Astrocyte (in vitro differentiated cells and primary cell): ENCODE measurements around the gene PARN. TPM values are rescaled to one million over a fixed set of nuclear protein-coding genes. Genes with fewer than 3 reads are reported as not detected.

Source experiments
- DNase-seq: peaks from one replicate; pipeline ENCODE4 v3.0.0-alpha.2; 2010; ENCODE audit warnings: low read depth
- FAIRE-seq: peaks from 2 replicates; lab custom pipeline; 2011; peaks lifted over from hg19 to GRCh38; lab: Jason Lieb, UNC
- H2AFZ ChIP-seq: 2 replicates; pipeline ENCODE4 v1.6.0; 2012; ENCODE audit warnings: low read depth, low read length, inconsistent platforms
- H3K27ac ChIP-seq: 2 replicates; pipeline ENCODE4 v1.5.1; 2011; ENCODE audit warnings: low read depth, low read length, inconsistent platforms
- H3K27me3 ChIP-seq: 2 replicates; pipeline ENCODE4 v1.6.0; 2011; ENCODE audit warnings: low read length, inconsistent platforms; ENCODE audit not compliant: insufficient read depth
- H3K36me3 ChIP-seq: 2 replicates; pipeline ENCODE4 v1.5.1; 2011; ENCODE audit warnings: low read length, inconsistent platforms; ENCODE audit not compliant: insufficient read depth
- H3K4me1 ChIP-seq: 2 replicates; pipeline ENCODE4 v1.5.1; 2011; ENCODE audit warnings: low read length, inconsistent platforms; ENCODE audit not compliant: insufficient read depth
- H3K4me2 ChIP-seq: 2 replicates; pipeline ENCODE4 v1.6.0; 2012; ENCODE audit warnings: low read length, inconsistent platforms
- H3K4me3 ChIP-seq: 2 replicates; pipeline ENCODE4 v1.5.1; 2011; ENCODE audit warnings: low read depth, mild to moderate bottlenecking, low read length, inconsistent platforms; ENCODE audit not compliant: insufficient read depth
- H3K79me2 ChIP-seq: 2 replicates; pipeline ENCODE4 v1.6.0; 2012; ENCODE audit warnings: mild to moderate bottlenecking, low read length, inconsistent platforms; ENCODE audit not compliant: insufficient read depth
- H3K9ac ChIP-seq: 2 replicates; pipeline ENCODE4 v1.6.0; 2012; ENCODE audit warnings: mild to moderate bottlenecking, low read length, inconsistent platforms
- H3K9me3 ChIP-seq: 2 replicates; pipeline ENCODE4 v1.5.1; 2012; ENCODE audit warnings: low read depth, mild to moderate bottlenecking, low read length, inconsistent platforms; ENCODE audit not compliant: insufficient read depth
- H4K20me1 ChIP-seq: 2 replicates; pipeline ENCODE4 v1.6.0; 2012; ENCODE audit warnings: low read length, inconsistent platforms; ENCODE audit not compliant: insufficient read depth
- H3K27ac Mint-ChIP-seq: one replicate; pipeline ENCODE4 v1.8.0; 2021; ENCODE audit warnings: mild to moderate bottlenecking, mixed read lengths; ENCODE audit not compliant: unreplicated experiment
- H3K27me3 Mint-ChIP-seq: one replicate; pipeline ENCODE4 v1.8.0; 2021; ENCODE audit warnings: low read depth, mixed read lengths; ENCODE audit not compliant: unreplicated experiment
- H3K36me3 Mint-ChIP-seq: one replicate; pipeline ENCODE4 v1.8.0; 2021; ENCODE audit warnings: low read depth, mixed read lengths; ENCODE audit not compliant: unreplicated experiment
- H3K4me1 Mint-ChIP-seq: one replicate; pipeline ENCODE4 v1.8.0; 2021; ENCODE audit warnings: low read depth, mixed read lengths; ENCODE audit not compliant: unreplicated experiment
- H3K4me3 Mint-ChIP-seq: one replicate; pipeline ENCODE4 v1.8.0; 2021; ENCODE audit warnings: mild to moderate bottlenecking, moderate library complexity, mixed read lengths; ENCODE audit not compliant: unreplicated experiment
- H3K9me3 Mint-ChIP-seq: one replicate; pipeline ENCODE4 v1.8.0; 2021; ENCODE audit warnings: mild to moderate bottlenecking, mixed read lengths; ENCODE audit not compliant: unreplicated experiment
- EZH2 ChIP-seq: IDR thresholded peaks from 2 replicates; pipeline ENCODE4 v1.6.1; 2012; ENCODE audit warnings: mild to moderate bottlenecking, low read length, inconsistent platforms; ENCODE audit not compliant: insufficient read depth
- total RNA-seq: library from RNA; stranded (reverse); gene quantifications from 2 replicates; pipeline ENCODE4 v1.2.1, GENCODE V29; 2021
- TF ChIP-seq, protein P1 (sequence below): IDR thresholded peaks from 2 replicates; pipeline ENCODE4 v1.5.1; 2011; ENCODE audit warnings: low read depth, mild to moderate bottlenecking, inconsistent platforms, low read length, moderate library complexity; ENCODE audit not compliant: insufficient read depth

The PARN gene
- total RNA-seq, 1 donor from 2014 or later = 26.1 TPM

- H3K27me3 ChIP-seq = no peaks in the 10 kb centered on the region
- H3K4me2 ChIP-seq = no peak overlapping the region
- no peak overlapping the region for H3K4me3 ChIP-seq
- no peak overlapping the region for H2AFZ ChIP-seq
- H3K27ac Mint-ChIP-seq = no peak overlapping the region
- no peaks in the 10 kb centered on the region for H3K79me2 ChIP-seq
- DNase-seq (no peak), FAIRE-seq (no peak)
- peaks cover 27% of the 10 kb centered on the region for H3K4me1 Mint-ChIP-seq
- H3K27ac ChIP-seq = no peak overlapping the region
- no peaks in the 10 kb centered on the region for H3K27me3 Mint-ChIP-seq
- H3K36me3 Mint-ChIP-seq = no peaks in the 10 kb centered on the region
- H3K9me3 Mint-ChIP-seq = no peaks in the 10 kb centered on the region
- peaks cover 5% of the 10 kb centered on the region for H3K4me1 ChIP-seq
- H3K9me3 ChIP-seq = no peaks in the 10 kb centered on the region
- H3K36me3 ChIP-seq = no peaks in the 10 kb centered on the region
- TF ChIP-seq EZH2 = no peak
- TF ChIP-seq, protein P1, sequence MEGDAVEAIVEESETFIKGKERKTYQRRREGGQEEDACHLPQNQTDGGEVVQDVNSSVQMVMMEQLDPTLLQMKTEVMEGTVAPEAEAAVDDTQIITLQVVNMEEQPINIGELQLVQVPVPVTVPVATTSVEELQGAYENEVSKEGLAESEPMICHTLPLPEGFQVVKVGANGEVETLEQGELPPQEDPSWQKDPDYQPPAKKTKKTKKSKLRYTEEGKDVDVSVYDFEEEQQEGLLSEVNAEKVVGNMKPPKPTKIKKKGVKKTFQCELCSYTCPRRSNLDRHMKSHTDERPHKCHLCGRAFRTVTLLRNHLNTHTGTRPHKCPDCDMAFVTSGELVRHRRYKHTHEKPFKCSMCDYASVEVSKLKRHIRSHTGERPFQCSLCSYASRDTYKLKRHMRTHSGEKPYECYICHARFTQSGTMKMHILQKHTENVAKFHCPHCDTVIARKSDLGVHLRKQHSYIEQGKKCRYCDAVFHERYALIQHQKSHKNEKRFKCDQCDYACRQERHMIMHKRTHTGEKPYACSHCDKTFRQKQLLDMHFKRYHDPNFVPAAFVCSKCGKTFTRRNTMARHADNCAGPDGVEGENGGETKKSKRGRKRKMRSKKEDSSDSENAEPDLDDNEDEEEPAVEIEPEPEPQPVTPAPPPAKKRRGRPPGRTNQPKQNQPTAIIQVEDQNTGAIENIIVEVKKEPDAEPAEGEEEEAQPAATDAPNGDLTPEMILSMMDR = no peak
- H3K4me3 Mint-ChIP-seq = no peak overlapping the region
- H4K20me1 ChIP-seq = no peaks in the 10 kb centered on the region
- H3K9ac ChIP-seq = no peak overlapping the region
Observed at GRCh38 chr16:14450846-14451245, 179.2 kb downstream of the PARN start.

DNA sequence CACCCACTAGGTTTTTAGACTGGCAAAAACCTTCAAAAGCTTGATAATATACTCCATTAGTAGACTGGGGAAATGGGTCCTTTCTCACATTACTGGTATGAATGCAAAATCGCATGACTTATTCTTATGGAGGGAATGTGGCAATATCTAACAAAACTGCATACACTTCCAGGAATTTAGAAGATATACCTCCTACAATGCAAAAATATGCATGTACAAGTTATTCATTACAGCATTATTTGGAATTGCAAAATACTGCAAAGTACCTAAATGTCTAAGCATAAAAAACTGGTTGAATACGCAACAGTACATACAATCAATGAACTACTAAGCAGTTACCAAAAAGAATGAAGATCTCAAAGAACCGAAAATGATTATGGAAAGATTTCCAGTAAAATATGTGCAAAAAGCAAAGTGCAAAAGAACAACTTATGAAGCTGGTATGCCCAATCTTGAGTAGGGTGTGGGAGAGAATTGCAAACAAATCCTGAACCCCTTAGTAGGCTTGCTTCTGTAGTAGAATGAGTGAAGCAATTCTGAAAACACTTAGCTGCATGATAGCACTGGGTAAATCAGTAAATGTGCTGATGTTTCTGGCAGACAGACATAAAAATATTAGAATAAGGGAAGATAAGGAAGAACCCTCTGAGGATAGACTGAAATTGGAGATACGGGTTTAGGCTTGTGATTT lies 180.1 kb downstream of the PARN start:
- no peaks in the 10 kb centered on the region for H3K36me3 ChIP-seq
- no peaks in the 10 kb centered on the region for H3K27me3 Mint-ChIP-seq
- no peaks in the 10 kb centered on the region for H3K79me2 ChIP-seq
- H3K4me1 ChIP-seq = no peaks in the 10 kb centered on the region
- H3K9me3 ChIP-seq = no peaks in the 10 kb centered on the region
- no peaks in the 10 kb centered on the region for H4K20me1 ChIP-seq
- H2AFZ ChIP-seq = no peak overlapping the region
- peak; percentile 9 for FAIRE-seq
- H3K27ac ChIP-seq = no peak overlapping the region
- H3K4me1 Mint-ChIP-seq = peaks cover 23% of the 10 kb centered on the region
- H3K4me3 ChIP-seq = no peak overlapping the region
- DNase-seq = peak; percentile 15
- no peak overlapping the region for H3K4me2 ChIP-seq
- H3K27me3 ChIP-seq = no peaks in the 10 kb centered on the region
- H3K4me3 Mint-ChIP-seq = no peak overlapping the region
- H3K9me3 Mint-ChIP-seq = no peaks in the 10 kb centered on the region
- TF ChIP-seq, protein P1 = no peak
- no peak for TF ChIP-seq EZH2
- no peak overlapping the region for H3K27ac Mint-ChIP-seq
- H3K9ac ChIP-seq = no peak overlapping the region
- H3K36me3 Mint-ChIP-seq = no peaks in the 10 kb centered on the region

- Histone ChIP-seq H3K79me2 (no peaks in the 10 kb centered on the region), H3K27ac (no peak overlapping the region), H2AFZ (no peak overlapping the region), H3K27me3 (no peaks in the 10 kb centered on the region), H3K4me3 (no peak overlapping the region), H3K4me2 (no peak overlapping the region), H3K9ac (no peak overlapping the region), H3K4me1 (no peaks in the 10 kb centered on the region), H3K9me3 (no peaks in the 10 kb centered on the region), H3K36me3 (no peaks in the 10 kb centered on the region), H4K20me1 (no peaks in the 10 kb centered on the region)
- H3K4me1 Mint-ChIP-seq = peaks cover 20% of the 10 kb centered on the region
- no peaks in the 10 kb centered on the region for H3K36me3 Mint-ChIP-seq
- no peaks in the 10 kb centered on the region for H3K27me3 Mint-ChIP-seq
- no peak for DNase-seq
- no peak for FAIRE-seq
- no peaks in the 10 kb centered on the region for H3K9me3 Mint-ChIP-seq
- H3K4me3 Mint-ChIP-seq = no peak overlapping the region
- no peak overlapping the region for H3K27ac Mint-ChIP-seq
- TF ChIP-seq, protein P1 = no peak
- TF ChIP-seq EZH2 = no peak
Observed at GRCh38 chr16:14449334-14449733, 180.7 kb downstream of the PARN start.
